ENCODE measurements around the gene ZBTB40.

GRCh38 chr1:22442212-22442894 is 9.3 kb upstream of the ZBTB40 start:
- TF ChIP-seq FOXK1 (CRISPR knock-in tag; IDR thresholded peaks at IDR 0.05; ENCODE audit: borderline replicate concordance), result no peak
- TF ChIP-seq USF1 (CRISPR knock-in tag; IDR thresholded peaks at IDR 0.05), result no peak
- no peak for TF ChIP-seq REST (IDR thresholded peaks at IDR 0.05; ENCODE audit: borderline replicate concordance)
- TF ChIP-seq REST (CRISPR knock-in tag; IDR thresholded peaks at IDR 0.05; ENCODE audit: low read depth), result no peak
- no peak for TF ChIP-seq CTCF (IDR thresholded peaks at IDR 0.05 in 2 of 3, conservative IDR thresholded peaks at IDR 0.05 in 1 of 3; ENCODE audit: insufficient read depth in 2 of 3, low read depth in 1 of 3, low read length in 3 of 3)
- TF ChIP-seq ZNF121 (CRISPR knock-in tag; conservative IDR thresholded peaks at IDR 0.05), result no peak
- no peak for TF ChIP-seq EP300 (IDR thresholded peaks at IDR 0.05; ENCODE audit: low read length)
- no peak for TF ChIP-seq EZH2 (IDR thresholded peaks at IDR 0.05; ENCODE audit: borderline replicate concordance, low read depth, low read length)
- no peak for TF ChIP-seq RHOXF2B (CRISPR knock-in tag; conservative IDR thresholded peaks at IDR 0.05)
- TF ChIP-seq FOXP4 (CRISPR knock-in tag; IDR thresholded peaks at IDR 0.05; ENCODE audit: borderline replicate concordance), result no peak
- no peak for TF ChIP-seq JUND (IDR thresholded peaks at IDR 0.05; ENCODE audit: borderline replicate concordance, low read depth, low read length)
- TF ChIP-seq JUND (tag; IDR thresholded peaks at IDR 0.05; ENCODE audit: borderline replicate concordance, low read depth, low read length), result no peak

Data from K562 (cell line).